NCI-H2227 (cell line): ENCODE results near the gene AVEN.

Experiments used
- DNase-seq: peaks from one replicate; lab custom pipeline; 2025; ENCODE audit not compliant: unreplicated experiment; lab: John Stamatoyannopoulos, UW

The AVEN gene

GRCh38 chr15:33923446-33923845, 115.6 kb downstream of the AVEN start:
- no peak for DNase-seq

GRCh38 chr15:33915571-33916407, 123.2 kb downstream of the AVEN start:
- peak; percentile 32 for DNase-seq

GRCh38 chr15:33913459-33913858, 125.5 kb downstream of the AVEN start:
- DNase-seq, result no peak

- no peak for DNase-seq
Observed at GRCh38 chr15:33912326-33912725, 126.7 kb downstream of the AVEN start.

GRCh38 chr15:33910741-33911140, 128.3 kb downstream of the AVEN start:
- no peak for DNase-seq

- DNase-seq, result no peak
Observed at GRCh38 chr15:33908406-33908805, 130.6 kb downstream of the AVEN start.

- DNase-seq, result no peak
Observed at GRCh38 chr15:33907326-33907725, 131.7 kb downstream of the AVEN start.

- DNase-seq, result no peak
Observed at GRCh38 chr15:33903661-33904060, 135.3 kb downstream of the AVEN start.

- no peak for DNase-seq
Observed at GRCh38 chr15:33902043-33902442, 137.0 kb downstream of the AVEN start.

- no peak for DNase-seq
Observed at GRCh38 chr15:33894193-33894592, 144.8 kb downstream of the AVEN start.

- DNase-seq, result no peak
Observed at GRCh38 chr15:33888176-33888575, 150.8 kb downstream of the AVEN start.

- no peak for DNase-seq
Observed at GRCh38 chr15:33882921-33883320, 156.1 kb downstream of the AVEN start.

GRCh38 chr15:33874156-33874555, 164.8 kb downstream of the AVEN start:
- no peak for DNase-seq

- peak; percentile 1 for DNase-seq
Observed at GRCh38 chr15:33872416-33873106, 166.4 kb downstream of the AVEN start.

- no peak for DNase-seq
Observed at GRCh38 chr15:33871980-33872379, 167.0 kb downstream of the AVEN start.

- no peak for DNase-seq
Observed at GRCh38 chr15:33866101-33866737, 172.8 kb downstream of the AVEN start.

- DNase-seq, result no peak
Observed at GRCh38 chr15:33865416-33865815, 173.6 kb downstream of the AVEN start.

GRCh38 chr15:33864360-33865075, 174.5 kb downstream of the AVEN start:
- DNase-seq, result no peak

- DNase-seq, result no peak
Observed at GRCh38 chr15:33860754-33861153, 178.2 kb downstream of the AVEN start.

GRCh38 chr15:33859992-33860545, 178.9 kb downstream of the AVEN start:
- no peak for DNase-seq

- DNase-seq, result no peak
Observed at GRCh38 chr15:33858836-33859235, 180.2 kb downstream of the AVEN start.
